GM23338 (cell line): ENCODE measurements around the gene NETO2. TPM values are rescaled to one million over a fixed set of nuclear protein-coding genes. Genes with fewer than 3 reads are reported as not detected.

Experiments
- ATAC-seq: fragments of 200-7000 bp; cut with Tn5 transposase; 3 replicates; pipeline ENCODE4 v1.9.1; 2020
- DNase-seq: peaks from one replicate; pipeline ENCODE4 v3.0.0-alpha.2; 2015; ENCODE audit warnings: low spot score
- H2AFZ ChIP-seq: fragments of 200-600 bp; sonication (generic); 2 replicates; pipeline ENCODE4 v1.8.0; 2016; ENCODE audit warnings: antibody characterized with exemption, mild to moderate bottlenecking, moderate library complexity
- H3F3A ChIP-seq: fragments of 200-600 bp; sonication (generic); replicated peaks from 2 replicates; pipeline ENCODE4 v1.8.0; 2017; ENCODE audit warnings: antibody characterized with exemption, mixed run types, low read depth
- H3K27ac ChIP-seq: fragments of 200-600 bp; sonication (generic); 2 replicates; pipeline ENCODE4 v1.6.1; 2016; ENCODE audit warnings: low read depth
- H3K27me3 ChIP-seq: fragments of 200-600 bp; sonication (generic); 2 replicates; pipeline ENCODE4 v1.8.0; 2016; ENCODE audit warnings: mild to moderate bottlenecking, mixed run types, moderate library complexity; ENCODE audit not compliant: insufficient read depth
- H3K36me3 ChIP-seq: fragments of 200-600 bp; sonication (generic); 2 replicates; pipeline ENCODE4 v1.8.0; 2016; ENCODE audit warnings: mild to moderate bottlenecking; ENCODE audit not compliant: insufficient read depth
- H3K4me1 ChIP-seq: fragments of 200-600 bp; sonication (generic); 2 replicates; pipeline ENCODE4 v1.8.0; 2016; ENCODE audit warnings: mild to moderate bottlenecking, moderate library complexity; ENCODE audit not compliant: insufficient read depth
- H3K4me2 ChIP-seq: fragments of 200-600 bp; sonication (generic); 2 replicates; pipeline ENCODE4 v1.7.1; 2017; ENCODE audit warnings: mixed run types
- H3K4me3 ChIP-seq: fragments of 200-600 bp; sonication (generic); 2 replicates; pipeline ENCODE4 v1.6.1; 2016; ENCODE audit warnings: mixed run types
- H3K79me2 ChIP-seq: fragments of 200-600 bp; sonication (generic); replicated peaks from 2 replicates; pipeline ENCODE4 v1.8.0; 2017; ENCODE audit warnings: mild to moderate bottlenecking; ENCODE audit not compliant: insufficient read depth
- H3K9me2 ChIP-seq: fragments of 200-600 bp; sonication (generic); 2 replicates; pipeline ENCODE4 v1.8.0; 2017; ENCODE audit not compliant: insufficient read depth
- H4K20me1 ChIP-seq: fragments of 200-600 bp; sonication (generic); replicated peaks from 2 replicates; pipeline ENCODE4 v1.8.0; 2017; ENCODE audit warnings: mild to moderate bottlenecking; ENCODE audit not compliant: insufficient read depth
- H3K27ac Mint-ChIP-seq: 2 replicates; pipeline ENCODE4 v1.8.0; 2020; ENCODE audit warnings: inconsistent platforms, mild to moderate bottlenecking, moderate library complexity, mixed read lengths
- H3K27me3 Mint-ChIP-seq: 3 replicates; pipeline ENCODE4 v1.8.0; 2022; ENCODE audit warnings: low read depth, mild to moderate bottlenecking, moderate library complexity, mixed read lengths, inconsistent platforms; ENCODE audit not compliant: insufficient read depth, poor library complexity
- H3K36me3 Mint-ChIP-seq: 3 replicates; pipeline ENCODE4 v1.8.0; 2021; ENCODE audit warnings: low read depth, mild to moderate bottlenecking, inconsistent platforms, moderate library complexity, mixed read lengths
- H3K4me1 Mint-ChIP-seq: 3 replicates; pipeline ENCODE4 v1.8.0; 2020; ENCODE audit warnings: mild to moderate bottlenecking, inconsistent platforms, mixed read lengths
- H3K4me3 Mint-ChIP-seq: 3 replicates; pipeline ENCODE4 v1.8.0; 2021; ENCODE audit warnings: moderate library complexity, mild to moderate bottlenecking, inconsistent platforms, mixed read lengths
- H3K9me3 Mint-ChIP-seq: 3 replicates; pipeline ENCODE4 v1.8.0; 2020; ENCODE audit warnings: moderate library complexity, mild to moderate bottlenecking, inconsistent platforms, mixed read lengths
- CREB1 ChIP-seq: fragments of 250-450 bp; sonication (Bioruptor Pico); IDR thresholded peaks from 2 replicates; pipeline ENCODE4 v1.5.0; 2020; ENCODE audit warnings: low read depth, mild to moderate bottlenecking, moderate library complexity
- NANOG ChIP-seq: IDR thresholded peaks from 2 replicates; pipeline ENCODE4 v1.6.1; 2016; ENCODE audit warnings: antibody characterized with exemption, borderline replicate concordance
- POLR2AphosphoS5 ChIP-seq: IDR thresholded peaks from 2 replicates; pipeline ENCODE4 v1.6.1; 2016; ENCODE audit warnings: antibody characterized with exemption, low read depth
- REST ChIP-seq: IDR thresholded peaks from one replicate; pipeline ENCODE4 v1.6.1; 2018; ENCODE audit warnings: antibody characterized with exemption; ENCODE audit not compliant: unreplicated experiment
- STAT1 ChIP-seq: IDR thresholded peaks from one replicate; pipeline ENCODE4 v1.6.1; 2016; ENCODE audit warnings: antibody characterized with exemption; ENCODE audit not compliant: unreplicated experiment
- ZNF331 ChIP-seq: fragments of 250-450 bp; sonication (Bioruptor Pico); IDR thresholded peaks from 2 replicates; pipeline ENCODE4 v1.5.0; 2020; ENCODE audit warnings: low read depth, mild to moderate bottlenecking, moderate library complexity
- polyA plus RNA-seq: library from polyadenylated mRNA; unstranded; fragments of >200 nt; fragmentation: Nextera tagmentation; extraction: Ambion mirVana; gene quantifications from 2 replicates; pipeline ENCODE4 v1.2.1, GENCODE V29; 2016
- total RNA-seq: library from RNA; depleted of rRNA; stranded (reverse); fragments of >200 nt; shearing (Covaris generic); gene quantifications from 2 replicates; pipeline ENCODE4 v1.2.3, GENCODE V29; 2014
- TF ChIP-seq, protein P1 (sequence below), 2 experiments: fragments of 200-600 bp in 1 of 2; sonication (generic) in 1 of 2; conservative IDR thresholded peaks; 2 replicates each; pipeline versions ENCODE4 v1.5.1 to v1.6.1; 2016 to 2017; ENCODE audit warnings: antibody characterized with exemption in 2 of 2, low read depth in 2 of 2, mild to moderate bottlenecking in 2 of 2, moderate library complexity in 1 of 2
- TF ChIP-seq, protein P2 (sequence below): IDR thresholded peaks from 2 replicates; pipeline ENCODE4 v1.6.1; 2016; ENCODE audit warnings: antibody characterized with exemption

NETO2 gene
- total and polyA plus RNA-seq, 2 experiments from 2014 or later, result 6.6 to 10.6 TPM

- ATAC-seq, result no peak
Observed at GRCh38 chr16:47045459-47045858, 98.3 kb downstream of the NETO2 start.

More at GRCh38 chr16:47045459-47045858, 98.3 kb downstream of the NETO2 start:
- Mint-ChIP-seq H3K27ac (no peak overlapping the region), H3K4me1 (peaks cover 7% of the 10 kb centered on the region; the same call in 2 of the 3 replicates), H3K9me3 (no peaks in the 10 kb centered on the region), H3K36me3 (no peaks in the 10 kb centered on the region; the same call in 2 of the 3 replicates), H3K4me3 (no peak overlapping the region), H3K27me3 (peaks cover 6% of the 10 kb centered on the region)
- Histone ChIP-seq H3K27me3 (no peaks in the 10 kb centered on the region), H3K27ac (no peak overlapping the region), H3K79me2 (no peaks in the 10 kb centered on the region), H3K4me2 (no peak overlapping the region), H2AFZ (no peak overlapping the region), H3K4me1 (no peaks in the 10 kb centered on the region), H4K20me1 (no peaks in the 10 kb centered on the region), H3F3A (no peaks in the 10 kb centered on the region), H3K36me3 (no peaks in the 10 kb centered on the region), H3K9me2 (no peaks in the 10 kb centered on the region), H3K4me3 (no peak overlapping the region)
- no peak for DNase-seq
- no peak for TF ChIP-seq POLR2AphosphoS5
- TF ChIP-seq, protein P1, sequence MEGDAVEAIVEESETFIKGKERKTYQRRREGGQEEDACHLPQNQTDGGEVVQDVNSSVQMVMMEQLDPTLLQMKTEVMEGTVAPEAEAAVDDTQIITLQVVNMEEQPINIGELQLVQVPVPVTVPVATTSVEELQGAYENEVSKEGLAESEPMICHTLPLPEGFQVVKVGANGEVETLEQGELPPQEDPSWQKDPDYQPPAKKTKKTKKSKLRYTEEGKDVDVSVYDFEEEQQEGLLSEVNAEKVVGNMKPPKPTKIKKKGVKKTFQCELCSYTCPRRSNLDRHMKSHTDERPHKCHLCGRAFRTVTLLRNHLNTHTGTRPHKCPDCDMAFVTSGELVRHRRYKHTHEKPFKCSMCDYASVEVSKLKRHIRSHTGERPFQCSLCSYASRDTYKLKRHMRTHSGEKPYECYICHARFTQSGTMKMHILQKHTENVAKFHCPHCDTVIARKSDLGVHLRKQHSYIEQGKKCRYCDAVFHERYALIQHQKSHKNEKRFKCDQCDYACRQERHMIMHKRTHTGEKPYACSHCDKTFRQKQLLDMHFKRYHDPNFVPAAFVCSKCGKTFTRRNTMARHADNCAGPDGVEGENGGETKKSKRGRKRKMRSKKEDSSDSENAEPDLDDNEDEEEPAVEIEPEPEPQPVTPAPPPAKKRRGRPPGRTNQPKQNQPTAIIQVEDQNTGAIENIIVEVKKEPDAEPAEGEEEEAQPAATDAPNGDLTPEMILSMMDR (conservative IDR thresholded peaks at IDR 0.05; ENCODE audit: low read depth in 2 of 2), result no peak
- TF ChIP-seq CREB1 (CRISPR knock-in tag), result no peak
- TF ChIP-seq STAT1, result no peak
- TF ChIP-seq REST, result no peak
- TF ChIP-seq, protein P2, sequence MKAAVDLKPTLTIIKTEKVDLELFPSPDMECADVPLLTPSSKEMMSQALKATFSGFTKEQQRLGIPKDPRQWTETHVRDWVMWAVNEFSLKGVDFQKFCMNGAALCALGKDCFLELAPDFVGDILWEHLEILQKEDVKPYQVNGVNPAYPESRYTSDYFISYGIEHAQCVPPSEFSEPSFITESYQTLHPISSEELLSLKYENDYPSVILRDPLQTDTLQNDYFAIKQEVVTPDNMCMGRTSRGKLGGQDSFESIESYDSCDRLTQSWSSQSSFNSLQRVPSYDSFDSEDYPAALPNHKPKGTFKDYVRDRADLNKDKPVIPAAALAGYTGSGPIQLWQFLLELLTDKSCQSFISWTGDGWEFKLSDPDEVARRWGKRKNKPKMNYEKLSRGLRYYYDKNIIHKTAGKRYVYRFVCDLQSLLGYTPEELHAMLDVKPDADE, result no peak
- no peak for TF ChIP-seq NANOG
- no peak for TF ChIP-seq ZNF331 (CRISPR knock-in tag)
